PC-3 (cell line): ENCODE results near the gene IL1RAPL1. TPM values are rescaled to one million over a fixed set of nuclear protein-coding genes. Genes with fewer than 3 reads are reported as not detected.
"Not testable (repeated sequence)": the region's sequence is repeated elsewhere in the genome, so short reads cannot be mapped to it uniquely, and the experiment has no call there.

ENCODE experiments used
- ATAC-seq: fragments of 200-7000 bp; cut with Tn5 transposase; 2 replicates; pipeline ENCODE4 v1.9.1; 2020; ENCODE audit warnings: mild to moderate bottlenecking, moderate library complexity
- BruUV-seq: library from RNA; stranded (reverse); fragments of 400-500 nt; replicated peaks from 2 replicates; lab custom pipeline; 2021; lab: Mats Ljungman, UMichigan
- CTCF ChIA-PET: fragments of 300-600 bp; sonication (Branson Sonifier 250); formaldehyde crosslinking; loops from one replicate; lab custom pipeline; 2022; ENCODE audit warnings: antibody characterized with exemption; lab: Charles Lee
- POLR2A ChIA-PET: fragments of 300-600 bp; sonication (Branson Sonifier 250); formaldehyde crosslinking; loops from one replicate; lab custom pipeline; 2022; ENCODE audit warnings: antibody characterized with exemption; ENCODE audit not compliant: unreplicated experiment; lab: Charles Lee
- DNase-seq: peaks from one replicate; pipeline ENCODE4 v3.0.0-alpha.2; 2015
- H2AFZ ChIP-seq: fragments of 300-600 bp; sonication (generic); 2 replicates; pipeline ENCODE4 v1.6.0; 2016; ENCODE audit warnings: antibody characterized with exemption, low read length
- H3F3A ChIP-seq: fragments of 300-600 bp; sonication (generic); one replicate; pipeline ENCODE4 v1.6.0; 2017; ENCODE audit warnings: antibody characterized with exemption, low read length, control low read depth, mild to moderate bottlenecking; ENCODE audit not compliant: unreplicated experiment
- H3K27ac ChIP-seq: fragments of 300-600 bp; sonication (generic); 2 replicates; pipeline ENCODE4 v1.5.1; 2016; ENCODE audit warnings: mild to moderate bottlenecking, low read length
- H3K27me3 ChIP-seq: fragments of 300-600 bp; sonication (generic); 2 replicates; pipeline ENCODE4 v1.6.1; 2016; ENCODE audit warnings: low read length, mixed read lengths
- H3K36me3 ChIP-seq: fragments of 300-600 bp; sonication (generic); 2 replicates; pipeline ENCODE4 v1.6.1; 2016; ENCODE audit warnings: low read depth, mixed run types, low read length, mixed read lengths
- H3K4me1 ChIP-seq: fragments of 300-600 bp; sonication (generic); 2 replicates; pipeline ENCODE4 v1.5.1; 2016; ENCODE audit warnings: low read length; ENCODE audit not compliant: insufficient read depth
- H3K4me2 ChIP-seq: fragments of 300-600 bp; sonication (generic); 2 replicates; pipeline ENCODE4 v1.6.0; 2016; ENCODE audit warnings: low read length
- H3K4me3 ChIP-seq: fragments of 300-600 bp; sonication (generic); 2 replicates; pipeline ENCODE4 v1.5.1; 2016; ENCODE audit warnings: mild to moderate bottlenecking, low read length, mixed read lengths
- H3K79me2 ChIP-seq: fragments of 300-600 bp; sonication (generic); 2 replicates; pipeline ENCODE4 v1.6.1; 2017; ENCODE audit warnings: low read length, mixed read lengths
- H3K9ac ChIP-seq: fragments of 300-600 bp; sonication (generic); 2 replicates; pipeline ENCODE4 v1.6.0; 2016; ENCODE audit warnings: mild to moderate bottlenecking, low read length
- H3K9me2 ChIP-seq: fragments of 300-600 bp; sonication (generic); replicated peaks from 2 replicates; pipeline ENCODE4 v1.6.1; 2016; ENCODE audit warnings: mixed run types, low read length, mixed read lengths
- H3K9me3 ChIP-seq: fragments of 300-600 bp; sonication (generic); 2 replicates; pipeline ENCODE4 v1.6.1; 2016; ENCODE audit warnings: low read length, mixed read lengths
- H4K20me1 ChIP-seq: fragments of 300-600 bp; sonication (generic); 2 replicates; pipeline ENCODE4 v1.6.1; 2016; ENCODE audit warnings: low read length, mixed read lengths
- EZH2 ChIP-seq: fragments of 300-600 bp; sonication (generic); IDR thresholded peaks from one replicate; pipeline ENCODE4 v1.6.1; 2017; ENCODE audit warnings: antibody characterized with exemption, mild to moderate bottlenecking, low read length; ENCODE audit not compliant: unreplicated experiment
- EZH2phosphoT487 ChIP-seq: fragments of 300-600 bp; sonication (generic); IDR thresholded peaks from 2 replicates; pipeline ENCODE4 v1.6.1; 2018; ENCODE audit warnings: mild to moderate bottlenecking, antibody characterized with exemption, low read length, borderline replicate concordance
- intact Hi-C: fragments of 100-400 bp; cut with micrococcal nuclease; formaldehyde crosslinking; loops from 2 replicates; pipeline ENCODE4 v1.9.0; 2023
- total RNA-seq: library from RNA; depleted of rRNA; stranded (reverse); fragments of >200 nt; gene quantifications from 2 replicates; pipeline ENCODE4 v1.2.3, GENCODE V29; 2014
- TF ChIP-seq, protein P1 (sequence below): fragments of 300-600 bp; sonication (generic); conservative IDR thresholded peaks from 2 replicates; pipeline ENCODE4 v1.5.1; 2017; ENCODE audit warnings: antibody characterized with exemption, low read depth, mild to moderate bottlenecking, low read length

IL1RAPL1 gene
- total RNA-seq, 1 experiment from 2014 or later: 0.44 TPM

DNA sequence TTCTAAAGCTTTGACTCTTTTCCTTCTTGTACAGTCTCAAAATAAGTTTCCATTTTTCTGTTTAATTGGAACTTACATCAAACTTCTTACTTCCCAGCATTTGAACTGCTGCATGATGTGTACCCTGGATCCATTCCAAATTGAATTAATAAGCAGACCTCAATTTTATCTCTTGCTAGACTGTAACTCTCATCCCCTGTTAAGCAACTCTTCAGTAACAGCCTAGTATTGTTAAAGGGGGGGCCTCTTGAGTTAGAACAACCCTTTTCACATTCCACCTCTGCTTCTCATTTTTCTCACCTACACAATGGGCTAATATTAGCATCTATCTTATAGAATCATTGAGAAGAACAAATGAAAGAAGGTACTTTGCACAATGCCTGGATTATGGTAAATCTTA lies 169.4 kb downstream of the IL1RAPL1 start:
- no peaks in the 10 kb centered on the region for H3K79me2 ChIP-seq
- no peak overlapping the region for H3K4me2 ChIP-seq
- H4K20me1 ChIP-seq: no peaks in the 10 kb centered on the region
- no peak overlapping the region for H3K27ac ChIP-seq
- ATAC-seq (no peak), DNase-seq (no peak)
- BruUV-seq: no TSS peak
- no peaks in the 10 kb centered on the region for H3K4me1 ChIP-seq
- H3K9me2 ChIP-seq: no peaks in the 10 kb centered on the region
- no peaks in the 10 kb centered on the region for H3K27me3 ChIP-seq
- no peak overlapping the region for H3K9ac ChIP-seq
- no peaks in the 10 kb centered on the region for H3K9me3 ChIP-seq
- H3F3A ChIP-seq: no peaks in the 10 kb centered on the region
- intact Hi-C loops: no loop called here
- H3K4me3 ChIP-seq: no peak overlapping the region
- POLR2A ChIA-PET: no interaction called here
- H3K36me3 ChIP-seq: no peaks in the 10 kb centered on the region
- CTCF ChIA-PET: no interaction called here
- no peak for TF ChIP-seq EZH2phosphoT487
- TF ChIP-seq, protein P1, sequence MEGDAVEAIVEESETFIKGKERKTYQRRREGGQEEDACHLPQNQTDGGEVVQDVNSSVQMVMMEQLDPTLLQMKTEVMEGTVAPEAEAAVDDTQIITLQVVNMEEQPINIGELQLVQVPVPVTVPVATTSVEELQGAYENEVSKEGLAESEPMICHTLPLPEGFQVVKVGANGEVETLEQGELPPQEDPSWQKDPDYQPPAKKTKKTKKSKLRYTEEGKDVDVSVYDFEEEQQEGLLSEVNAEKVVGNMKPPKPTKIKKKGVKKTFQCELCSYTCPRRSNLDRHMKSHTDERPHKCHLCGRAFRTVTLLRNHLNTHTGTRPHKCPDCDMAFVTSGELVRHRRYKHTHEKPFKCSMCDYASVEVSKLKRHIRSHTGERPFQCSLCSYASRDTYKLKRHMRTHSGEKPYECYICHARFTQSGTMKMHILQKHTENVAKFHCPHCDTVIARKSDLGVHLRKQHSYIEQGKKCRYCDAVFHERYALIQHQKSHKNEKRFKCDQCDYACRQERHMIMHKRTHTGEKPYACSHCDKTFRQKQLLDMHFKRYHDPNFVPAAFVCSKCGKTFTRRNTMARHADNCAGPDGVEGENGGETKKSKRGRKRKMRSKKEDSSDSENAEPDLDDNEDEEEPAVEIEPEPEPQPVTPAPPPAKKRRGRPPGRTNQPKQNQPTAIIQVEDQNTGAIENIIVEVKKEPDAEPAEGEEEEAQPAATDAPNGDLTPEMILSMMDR: no peak
- no peak for TF ChIP-seq EZH2
- no peak overlapping the region for H2AFZ ChIP-seq

DNA sequence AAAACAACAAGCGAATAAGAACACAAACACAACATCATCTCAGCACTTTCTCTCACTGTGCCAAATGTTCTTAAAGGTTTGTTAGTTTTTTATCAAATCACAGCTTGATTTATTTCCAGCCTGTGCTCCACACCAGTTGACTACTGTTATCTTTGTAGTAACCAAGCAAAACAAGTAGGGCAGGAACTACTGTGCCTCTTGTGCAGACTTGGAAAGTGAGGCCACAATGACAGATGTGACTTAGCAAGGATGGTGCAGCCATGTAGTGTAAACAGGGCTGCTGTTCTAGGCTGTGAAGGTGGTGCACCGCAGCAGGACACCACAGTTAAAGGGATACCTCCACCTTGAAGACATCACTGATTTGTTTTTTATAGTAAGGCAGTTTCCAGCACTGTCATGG lies 170.0 kb downstream of the IL1RAPL1 start:
- H3K27me3 ChIP-seq: no peaks in the 10 kb centered on the region
- H3F3A ChIP-seq: no peaks in the 10 kb centered on the region
- H3K36me3 ChIP-seq: no peaks in the 10 kb centered on the region
- no peak overlapping the region for H3K27ac ChIP-seq
- no peaks in the 10 kb centered on the region for H3K9me2 ChIP-seq
- TF ChIP-seq, protein P1: no peak
- TF ChIP-seq EZH2phosphoT487 (no peak), EZH2 (no peak)
- no TSS peak for BruUV-seq
- intact Hi-C loops: no loop called here
- H3K4me2 ChIP-seq: no peak overlapping the region
- no peak overlapping the region for H3K4me3 ChIP-seq
- H3K9ac ChIP-seq: no peak overlapping the region
- H3K9me3 ChIP-seq: no peaks in the 10 kb centered on the region
- POLR2A ChIA-PET: no interaction called here
- ATAC-seq (no peak), DNase-seq (no peak)
- H2AFZ ChIP-seq: no peak overlapping the region
- CTCF ChIA-PET: no interaction called here
- no peaks in the 10 kb centered on the region for H3K4me1 ChIP-seq
- no peaks in the 10 kb centered on the region for H4K20me1 ChIP-seq
- H3K79me2 ChIP-seq: no peaks in the 10 kb centered on the region

DNA sequence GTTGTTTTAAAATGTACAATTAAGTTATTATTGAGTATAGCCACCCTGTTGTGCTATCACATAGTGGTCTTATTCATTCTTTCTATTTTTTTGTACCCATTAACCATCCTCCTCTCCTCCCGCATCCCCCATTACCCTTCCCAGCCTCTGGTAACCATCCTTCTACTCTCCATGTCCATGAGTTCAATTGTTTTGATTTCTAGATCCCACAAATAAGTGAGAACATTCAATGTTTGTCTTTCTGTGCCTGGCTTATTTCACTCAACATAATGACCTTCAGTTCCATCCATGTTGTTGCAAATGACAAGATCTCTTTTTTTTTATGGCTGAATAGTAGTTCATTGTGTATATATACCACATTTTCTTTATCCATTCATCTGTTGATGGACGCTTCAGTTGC lies 179.3 kb downstream of the IL1RAPL1 start:
- H3K4me2 ChIP-seq, H3K27me3 ChIP-seq, intact Hi-C loops, DNase-seq, H4K20me1 ChIP-seq, H3K9me2 ChIP-seq, H3K9ac ChIP-seq, H3K27ac ChIP-seq, H3K4me1 ChIP-seq, BruUV-seq, H3K4me3 ChIP-seq, POLR2A ChIA-PET, ATAC-seq, H3F3A ChIP-seq, H3K9me3 ChIP-seq, H3K36me3 ChIP-seq, CTCF ChIA-PET, H2AFZ ChIP-seq, H3K79me2 ChIP-seq: not testable (repeated sequence)
